ENCODE measurements around the gene RHOF.

RHOF gene

DNA sequence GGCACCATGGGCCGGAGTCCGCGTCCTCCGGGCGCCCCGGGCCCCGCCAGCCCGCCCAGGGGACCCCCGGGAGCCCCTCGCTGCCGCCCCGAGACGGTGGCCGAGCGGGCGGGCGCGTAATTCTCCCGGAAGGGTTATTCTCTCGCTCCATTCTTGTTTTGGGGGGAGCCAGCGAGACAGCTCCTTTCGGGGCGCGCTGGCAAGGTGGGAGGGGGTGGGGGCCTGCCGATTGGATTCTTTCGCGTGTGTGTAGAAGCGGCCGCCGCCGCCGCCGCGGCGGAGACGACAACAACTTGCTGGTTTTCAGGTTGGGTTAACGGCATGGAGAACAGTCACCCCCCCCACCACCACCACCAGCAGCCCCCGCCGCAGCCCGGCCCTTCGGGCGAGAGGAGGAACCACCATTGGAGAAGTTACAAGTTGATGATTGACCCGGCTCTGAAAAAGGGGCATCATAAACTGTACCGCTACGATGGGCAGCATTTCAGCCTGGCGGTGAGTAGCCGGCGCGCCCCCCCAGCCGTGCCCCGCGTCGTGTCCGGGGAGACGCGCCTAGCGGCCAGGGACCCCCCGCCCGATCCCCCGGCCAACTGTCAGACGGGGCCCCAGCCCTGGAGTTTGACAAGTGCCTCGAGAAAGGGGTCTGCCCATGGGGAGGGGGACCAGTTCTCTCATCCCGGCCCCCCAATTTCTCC is 11.1 kb upstream of the RHOF start:
- peak; percentile 61 for DNase-seq (ENCODE audit: low spot score)

DNA sequence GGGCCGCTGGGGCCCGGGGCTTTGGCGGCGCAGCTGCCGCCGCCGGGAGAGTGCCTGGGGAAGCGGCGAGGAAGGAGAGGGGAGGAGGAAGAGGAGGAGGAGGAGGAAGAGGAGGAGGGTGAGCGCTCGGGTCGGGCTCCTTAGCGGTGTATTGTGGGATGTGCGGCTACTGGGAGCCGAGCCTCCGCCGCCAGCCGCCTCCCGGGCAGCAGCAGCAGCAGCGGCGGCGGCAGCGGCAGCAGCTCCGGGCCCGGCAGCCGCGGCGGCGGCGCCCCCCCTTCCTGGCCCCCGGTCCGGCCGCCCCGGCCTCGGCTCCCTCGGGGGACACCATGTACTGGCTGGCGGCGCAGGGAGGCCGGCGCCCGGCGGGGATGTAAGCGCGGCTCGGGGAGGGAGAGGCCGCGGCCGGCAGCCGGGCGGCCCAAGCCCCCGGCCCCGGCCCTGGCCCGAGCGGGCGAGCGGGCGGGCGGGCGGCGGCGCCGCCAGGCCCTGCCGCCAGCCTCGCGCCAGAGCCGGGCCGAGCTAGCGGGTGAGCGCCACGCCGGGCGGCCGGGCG is 10.5 kb upstream of the RHOF start, which contains the start of gene SETD1B:
Gene SETD1B (plus strand): TSS at position 149 of the 556 bp plus-strand sequence. CDS start 729 bp downstream, outside the sequence.
- no peak for DNase-seq (ENCODE audit: low spot score)

DNA sequence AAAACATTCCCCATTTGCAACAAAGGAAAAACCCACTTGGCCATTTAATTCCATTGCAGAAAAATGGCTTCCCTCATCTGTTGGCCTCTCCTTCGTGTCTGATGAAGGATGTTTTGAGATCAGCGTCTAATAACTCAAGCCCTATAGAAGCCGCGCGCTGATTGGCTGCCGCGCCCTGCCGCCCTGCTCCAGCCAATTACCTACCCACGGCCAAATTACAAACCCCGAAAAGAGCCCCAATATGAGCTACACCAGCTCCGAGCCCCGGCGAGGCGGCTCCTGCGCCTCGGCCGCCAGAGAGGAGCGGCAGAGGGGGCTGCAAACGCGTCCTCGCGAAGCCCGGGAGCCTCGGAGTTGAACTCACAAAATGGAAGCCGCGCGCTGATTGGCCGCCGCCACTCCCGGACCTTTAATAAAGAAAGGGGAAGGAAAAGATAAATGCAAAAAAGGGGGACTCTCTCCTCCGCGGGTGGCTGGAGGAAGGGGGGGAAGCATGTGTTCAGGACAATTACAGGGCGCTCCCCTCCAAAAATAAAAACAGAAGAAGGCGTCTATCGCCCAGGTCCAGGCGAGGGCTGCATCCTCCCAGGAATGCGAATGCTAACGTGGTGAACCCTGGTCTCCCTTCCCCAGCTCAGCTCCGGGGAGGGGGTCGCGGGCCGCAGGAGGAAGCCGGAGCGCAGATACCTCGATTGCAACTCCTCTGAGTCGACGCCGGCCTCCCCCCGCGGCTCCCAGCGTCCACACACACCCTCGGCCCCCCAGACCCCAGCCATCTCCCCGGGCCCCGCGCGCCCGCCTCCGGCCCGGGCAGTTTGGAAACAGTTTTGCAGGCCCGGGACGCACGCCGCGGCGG is 9.6 kb upstream of the RHOF start:
- peak; percentile 94 for DNase-seq (ENCODE audit: low spot score)

DNA sequence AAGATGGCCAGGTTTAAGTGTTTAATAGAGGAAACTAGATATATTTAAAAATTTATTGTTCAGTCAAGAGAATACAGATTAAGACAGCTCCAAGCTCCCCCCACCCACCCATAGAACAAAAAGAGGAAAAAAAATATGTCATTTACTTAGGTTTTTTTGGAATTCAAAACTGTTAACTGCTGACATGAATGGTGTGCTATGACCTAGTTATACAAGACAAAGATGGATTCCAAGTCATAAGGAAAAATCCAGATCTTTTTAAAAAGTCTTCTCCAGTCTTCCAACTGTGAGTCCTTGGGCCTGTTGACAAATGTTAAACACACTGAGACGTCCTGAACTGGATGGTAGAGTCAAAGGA is 9.0 kb upstream of the RHOF start:
- no peak for DNase-seq (ENCODE audit: low spot score)

DNA sequence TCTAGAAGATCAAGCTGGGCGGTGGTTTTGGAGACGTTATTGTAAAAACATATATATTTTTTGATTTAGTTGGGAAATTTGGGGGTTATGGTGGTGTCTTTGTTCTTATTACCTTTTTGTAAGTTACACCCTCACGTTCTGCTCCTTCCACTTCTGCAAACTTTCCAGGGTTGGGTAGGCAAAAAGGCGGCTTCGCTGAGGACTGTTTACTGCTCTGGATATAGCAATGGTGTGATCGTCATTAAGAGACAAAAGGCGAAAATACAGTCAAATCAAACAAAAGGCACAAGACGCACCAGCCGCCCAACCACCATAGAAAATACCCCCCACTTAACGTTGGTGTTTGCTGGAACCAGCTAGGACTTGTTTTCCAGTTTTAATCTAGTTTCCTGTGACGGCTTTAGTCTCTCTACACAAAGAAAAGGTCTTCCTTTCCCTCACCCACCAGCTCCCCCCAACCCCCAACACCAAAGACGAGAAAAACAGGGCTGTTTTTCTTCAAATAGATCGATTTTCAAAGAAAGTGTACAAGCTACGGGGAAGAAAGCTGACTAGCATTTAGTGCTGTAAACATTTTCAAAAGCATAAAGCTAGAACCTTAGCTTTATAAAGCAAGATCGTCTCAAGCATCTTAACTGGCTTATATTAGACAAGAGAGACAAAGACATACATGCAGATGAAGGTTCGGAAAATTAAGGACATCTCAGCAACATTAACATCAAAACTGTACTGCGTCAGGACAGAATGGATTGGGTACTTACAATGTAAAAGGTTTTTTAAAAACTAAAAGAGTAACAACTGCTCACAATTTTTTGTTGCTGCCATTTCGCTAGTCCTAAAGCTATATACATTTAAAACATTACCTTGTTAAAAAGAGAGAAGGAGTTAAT is 8.4 kb upstream of the RHOF start:
- peak; percentile 86 for DNase-seq (ENCODE audit: low spot score)

DNA sequence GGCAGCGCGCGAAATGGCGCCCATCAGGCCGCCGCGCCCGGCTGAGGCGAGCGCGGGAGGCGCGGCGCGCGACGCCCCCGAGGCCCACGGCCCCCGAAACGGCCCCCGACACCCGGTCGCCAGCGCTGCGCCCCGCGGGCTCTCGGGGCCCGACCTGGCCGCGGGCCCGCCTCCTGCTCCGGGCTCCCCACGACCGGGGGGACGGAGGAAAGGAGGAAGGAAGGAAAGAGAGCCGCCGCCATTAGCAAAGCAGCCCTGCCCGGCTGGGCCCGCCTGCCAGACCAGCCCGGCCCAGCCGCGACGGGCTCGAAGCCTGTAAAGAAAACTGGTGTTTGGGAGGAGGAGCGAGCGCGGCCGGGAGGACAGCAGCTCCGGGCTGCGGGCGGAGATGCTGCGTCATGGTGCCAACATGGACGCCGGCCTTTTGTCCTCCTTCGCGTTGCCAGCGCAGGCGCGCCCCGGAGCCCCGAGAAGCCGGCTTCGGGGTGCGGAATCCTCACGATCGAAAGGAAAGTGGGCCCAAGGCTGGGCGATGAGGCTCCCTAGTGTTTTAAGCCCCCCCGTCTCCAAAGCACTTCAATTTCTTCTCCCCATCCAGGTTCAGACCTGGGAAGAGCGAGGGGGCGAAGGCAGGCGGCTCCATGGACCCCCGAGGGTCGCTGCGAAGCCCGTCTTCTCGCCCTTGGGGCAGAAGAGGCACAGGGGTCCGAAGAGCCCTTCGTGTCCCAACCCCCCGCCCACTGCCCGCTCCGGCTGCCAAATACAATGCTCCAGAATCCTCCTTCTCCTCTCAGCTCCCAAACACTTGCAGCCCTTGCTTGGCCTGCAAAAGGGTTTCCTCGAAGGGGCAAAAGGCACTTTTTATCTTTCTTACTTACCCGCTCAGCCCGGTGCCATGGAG is 7.5 kb upstream of the RHOF start:
- DNase-seq (ENCODE audit: low spot score) = peak; percentile 70

DNA sequence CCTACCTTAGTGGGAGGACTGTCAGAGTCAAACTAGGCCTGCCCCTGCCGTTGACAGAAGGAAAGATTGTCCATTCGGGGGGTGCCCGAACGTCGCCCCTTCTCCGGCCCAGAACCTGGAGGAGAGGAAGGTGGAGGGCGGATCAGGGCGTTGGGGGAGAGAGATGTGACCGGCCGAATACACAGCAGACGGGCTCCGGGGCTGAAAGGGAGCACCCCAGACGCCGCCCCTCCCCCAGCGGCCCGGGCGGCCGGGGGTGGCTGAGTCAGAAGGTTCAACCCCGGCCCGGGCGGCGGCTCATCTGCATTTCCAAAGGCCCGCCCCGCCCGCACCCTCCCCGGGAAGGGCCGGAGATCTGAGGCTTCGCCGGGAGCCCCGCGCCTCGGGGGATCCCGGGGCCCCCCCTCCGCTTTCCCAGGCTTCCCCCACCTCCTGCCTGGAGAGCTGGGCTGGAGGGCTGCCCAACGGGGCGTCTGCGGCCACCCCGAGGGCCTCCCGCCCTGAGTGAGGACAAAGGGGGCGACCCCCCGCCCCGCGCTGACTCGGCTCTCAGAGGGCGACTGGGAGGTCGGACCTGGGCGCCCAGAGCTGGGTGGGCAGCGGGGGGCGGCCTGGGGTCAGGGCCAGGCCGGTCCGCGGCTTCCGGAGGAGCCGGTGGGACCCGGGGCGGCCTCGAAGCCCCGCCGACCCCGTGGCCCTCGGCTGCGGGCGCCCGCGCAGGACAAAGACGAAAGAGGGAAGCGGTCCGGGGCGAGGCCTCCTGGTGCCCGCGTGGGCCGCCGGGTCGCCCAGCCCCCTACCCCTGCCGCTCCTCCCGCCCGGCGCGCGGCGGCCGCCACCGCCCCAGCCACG is 6.6 kb upstream of the RHOF start:
- DNase-seq (ENCODE audit: low spot score) = peak; percentile 83

DNA sequence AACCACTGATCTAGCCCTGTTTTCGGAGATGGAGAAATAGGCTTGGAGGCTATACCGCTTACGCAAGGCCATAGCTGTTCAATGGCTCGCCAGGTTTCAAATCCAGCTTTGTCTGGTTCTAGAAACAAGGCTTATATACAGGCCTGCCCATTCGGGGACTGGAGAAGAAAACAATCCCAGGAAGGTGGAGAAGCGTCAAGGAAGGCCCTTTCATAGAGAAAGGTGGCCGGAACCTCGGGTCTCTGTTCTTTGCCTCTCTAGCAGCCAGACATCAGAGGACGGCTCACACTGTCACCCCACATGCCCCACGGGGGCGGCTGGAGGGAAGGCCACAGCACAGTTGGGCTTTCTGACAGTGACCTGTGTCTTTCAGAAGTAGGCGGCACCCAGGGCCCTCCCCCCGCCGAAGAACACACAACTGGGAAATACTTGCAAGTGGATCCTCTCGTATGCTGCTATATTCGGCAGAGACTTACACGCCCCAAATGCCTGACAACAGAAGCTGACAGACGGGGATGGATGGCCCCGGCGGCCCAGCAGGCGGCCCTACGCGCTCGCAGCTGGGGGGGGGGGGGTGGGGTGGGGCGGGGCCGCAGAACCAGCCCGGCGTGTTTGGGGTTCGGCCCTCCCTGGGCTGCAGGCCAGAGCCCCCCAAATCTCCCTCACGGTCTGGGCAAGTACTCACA is 5.8 kb upstream of the RHOF start:
- peak; percentile 65 for DNase-seq (ENCODE audit: low spot score)

DNA sequence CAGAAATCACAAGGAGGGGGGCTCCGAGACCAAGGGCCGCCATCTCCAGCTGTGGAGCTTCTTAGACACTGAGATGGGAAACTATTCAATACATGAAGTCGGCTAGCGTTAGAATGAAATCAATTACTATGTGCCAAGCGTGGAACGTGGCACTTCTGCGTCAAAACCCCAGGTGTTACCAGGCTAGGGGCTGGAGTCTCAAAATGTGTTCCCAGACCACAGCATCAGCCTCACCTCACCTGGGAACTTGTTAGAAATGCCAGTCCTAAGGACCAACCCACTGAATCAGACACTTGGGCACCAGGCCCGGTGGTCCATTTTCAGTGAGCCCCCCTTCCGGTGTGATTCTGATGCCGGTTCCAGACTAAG is 5.3 kb upstream of the RHOF start:
- no peak for DNase-seq (ENCODE audit: low spot score)

DNA sequence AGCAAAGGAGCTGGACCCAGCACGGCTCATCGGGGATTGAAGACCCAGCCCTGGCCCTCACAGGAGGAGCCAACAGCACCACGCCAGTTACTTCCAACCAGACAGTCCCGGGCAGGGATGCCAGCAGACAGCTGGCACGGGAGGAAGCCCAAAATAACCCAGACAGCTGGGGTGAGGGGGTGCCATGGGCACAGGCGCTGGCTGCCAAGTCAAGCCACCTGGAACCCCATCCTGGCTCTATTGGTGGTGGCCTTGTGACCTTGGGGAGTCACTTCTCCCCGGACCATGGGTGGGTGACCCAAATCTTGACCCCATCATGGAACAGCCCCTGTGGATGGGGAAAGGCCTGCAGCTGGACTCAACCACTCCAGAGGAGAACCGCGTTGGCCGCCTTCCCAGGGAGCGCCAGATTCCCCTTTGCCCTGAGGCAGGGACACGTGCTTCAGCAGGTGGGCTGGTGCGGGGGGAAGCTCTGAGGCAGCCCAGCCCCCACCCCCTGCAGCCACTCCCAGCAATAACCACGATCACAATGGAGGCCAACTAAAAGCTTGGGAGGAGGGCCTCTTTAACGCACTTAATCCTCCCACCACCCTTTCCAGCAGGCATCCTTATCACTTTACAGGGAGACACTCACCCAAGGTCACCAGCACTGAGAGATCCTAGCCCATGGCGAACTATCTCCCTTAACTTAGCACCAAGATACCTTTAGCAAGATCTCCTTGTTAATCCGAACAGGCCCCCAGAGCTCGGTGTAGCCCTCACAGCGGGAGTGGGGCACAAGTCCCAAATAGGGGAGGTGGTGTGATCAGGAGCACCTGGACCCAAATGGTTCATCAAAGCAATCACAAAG is 4.7 kb upstream of the RHOF start:
- DNase-seq (ENCODE audit: low spot score) = no peak

DNA sequence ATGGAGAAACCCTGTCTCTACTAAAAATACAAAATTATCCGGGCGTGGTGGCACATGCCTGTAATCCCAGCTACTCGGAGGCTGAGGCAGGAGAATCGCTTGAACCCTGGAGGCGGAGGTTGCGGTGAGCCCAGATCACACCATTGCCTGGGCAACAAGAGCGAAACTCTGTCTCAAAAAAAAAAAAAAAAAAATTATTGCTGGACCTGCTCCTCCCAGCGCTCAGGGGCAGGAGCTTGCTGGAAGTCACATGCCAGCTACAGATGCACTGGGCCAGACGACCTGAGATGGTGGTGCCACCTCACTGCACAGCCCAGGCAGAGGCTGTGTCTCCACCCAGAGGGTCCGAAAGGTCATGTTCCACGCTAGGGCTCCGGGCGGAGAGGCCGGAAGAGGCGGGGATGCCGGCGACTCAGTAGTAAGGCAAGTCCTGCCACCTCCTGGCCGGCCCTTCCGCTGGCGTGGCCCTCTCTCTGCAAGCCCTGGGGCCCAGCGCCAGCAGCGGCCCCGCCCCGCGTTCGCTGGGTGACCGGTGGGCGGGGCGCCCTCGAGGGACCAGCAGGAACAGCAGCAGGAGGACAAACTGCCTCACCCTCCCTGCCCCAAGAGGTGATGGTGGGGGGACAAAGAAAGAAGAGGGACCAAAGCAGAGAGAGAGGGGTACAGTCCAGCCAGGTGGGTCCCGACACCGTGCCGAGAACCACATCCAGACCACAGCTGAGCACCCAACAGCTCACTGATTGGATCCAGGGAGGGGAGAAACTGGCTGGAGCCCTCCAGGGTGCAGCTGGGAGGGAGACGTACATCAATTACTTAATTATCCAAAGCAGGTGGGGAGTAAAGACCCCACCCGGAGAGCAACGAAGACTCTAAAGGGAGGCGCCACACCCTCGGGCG is 3.6 kb upstream of the RHOF start:
- no peak for DNase-seq (ENCODE audit: low spot score)

DNA sequence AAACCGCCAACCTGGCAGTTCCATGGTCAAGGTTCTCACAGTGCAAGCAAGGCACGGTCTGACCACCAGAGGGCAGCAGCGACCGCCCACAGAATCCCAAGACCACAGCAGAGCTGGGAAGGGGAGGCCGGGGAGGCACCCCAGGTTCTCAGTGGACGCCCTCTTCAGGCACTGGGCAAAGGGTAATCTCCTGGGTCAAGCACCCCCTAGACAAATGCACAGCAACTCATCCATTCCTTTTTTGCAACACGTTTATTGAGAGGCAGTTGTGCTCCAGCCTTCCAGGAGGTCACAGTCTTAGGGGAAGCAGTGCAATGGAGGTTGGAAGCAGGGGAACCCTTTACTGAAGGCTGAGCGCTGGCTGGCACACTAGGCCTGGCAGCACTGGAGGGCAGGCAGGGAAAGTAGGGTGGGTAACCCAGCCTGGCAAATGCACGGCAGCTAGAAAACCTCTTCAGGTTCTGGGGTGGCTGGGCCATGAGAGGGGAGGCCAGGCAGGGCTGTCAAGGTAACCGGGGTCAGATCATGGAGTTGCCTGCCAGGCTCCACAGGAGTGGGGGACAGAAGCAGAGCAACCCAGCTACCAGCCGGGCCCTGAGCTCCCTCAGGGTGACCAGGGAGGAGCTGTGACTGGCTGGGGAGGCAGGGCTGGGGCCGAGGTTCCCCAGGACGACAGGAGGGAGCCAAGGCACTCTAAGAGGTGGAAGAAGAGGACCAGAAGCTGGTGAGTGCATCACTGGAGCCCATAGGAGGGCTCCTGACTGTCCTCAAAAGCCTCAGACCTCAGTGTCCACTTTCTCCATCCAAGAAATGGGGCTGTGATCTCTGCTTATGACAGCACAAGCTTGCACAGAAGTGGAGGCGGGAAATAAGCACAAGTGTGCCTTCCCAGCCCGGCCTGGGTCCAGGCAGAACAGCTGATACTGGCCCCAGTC is 1.8 kb upstream of the RHOF start:
- peak; percentile 84 for DNase-seq (ENCODE audit: low spot score)

DNA sequence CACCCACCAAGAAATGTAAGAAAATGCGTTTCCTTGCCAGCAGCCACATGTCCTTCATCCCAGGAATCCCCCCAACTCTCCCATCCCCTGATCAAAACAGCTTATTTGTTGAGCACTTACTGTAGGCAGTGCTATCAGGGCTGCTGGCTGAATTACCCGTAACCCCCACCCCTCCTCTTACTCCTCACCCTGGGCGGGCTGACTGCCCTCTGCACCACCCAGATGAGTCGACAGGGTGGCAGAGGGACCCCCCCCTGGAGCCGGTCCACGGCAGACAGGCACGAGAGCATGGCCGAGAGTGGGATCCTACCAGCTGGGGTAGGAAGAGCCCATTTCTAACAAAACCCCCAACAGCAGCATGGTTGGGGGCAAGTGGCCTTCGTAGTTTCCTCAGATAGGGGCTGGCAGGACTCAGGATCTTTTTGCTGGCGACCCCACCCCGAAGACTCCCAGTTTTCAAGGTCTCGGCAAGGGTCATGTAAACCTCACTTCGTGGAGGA is 1.1 kb upstream of the RHOF start:
- DNase-seq (ENCODE audit: low spot score) = no peak

DNA sequence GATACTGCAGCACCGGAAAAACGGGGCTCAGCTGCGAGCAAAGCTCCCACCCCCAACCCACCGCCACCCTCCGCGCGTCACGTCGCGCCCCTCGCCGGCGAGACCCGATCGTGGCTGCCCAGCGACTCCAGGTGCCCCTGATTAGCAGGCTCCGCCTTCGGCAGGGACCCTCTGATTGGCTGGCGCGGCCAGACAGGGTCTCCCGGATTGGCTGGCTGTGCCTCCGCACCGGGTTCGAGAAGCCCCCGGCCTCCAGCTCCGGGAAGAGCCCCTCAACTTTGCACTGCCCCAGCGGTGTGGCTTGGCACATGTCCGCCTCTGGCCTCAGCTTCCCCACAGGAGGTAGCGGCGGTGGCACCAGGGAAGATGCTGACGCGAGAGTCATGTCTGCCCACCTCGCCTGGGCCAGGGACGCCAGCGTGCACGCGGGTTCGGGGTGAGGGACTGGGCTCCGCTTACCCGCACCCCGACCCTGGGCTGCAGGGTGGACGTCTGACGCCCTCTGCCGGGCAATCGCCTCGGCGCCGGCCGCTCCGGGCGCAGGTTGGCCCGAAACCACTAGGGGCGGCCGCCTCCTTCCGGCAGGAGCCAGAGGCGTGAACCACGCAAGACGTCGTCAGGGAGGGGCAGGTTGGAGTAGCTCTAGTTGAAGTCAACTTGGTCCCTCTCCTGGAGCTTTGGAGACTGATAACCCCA is 498 bp upstream of the RHOF start:
- DNase-seq (ENCODE audit: low spot score) = peak; percentile 96

DNA sequence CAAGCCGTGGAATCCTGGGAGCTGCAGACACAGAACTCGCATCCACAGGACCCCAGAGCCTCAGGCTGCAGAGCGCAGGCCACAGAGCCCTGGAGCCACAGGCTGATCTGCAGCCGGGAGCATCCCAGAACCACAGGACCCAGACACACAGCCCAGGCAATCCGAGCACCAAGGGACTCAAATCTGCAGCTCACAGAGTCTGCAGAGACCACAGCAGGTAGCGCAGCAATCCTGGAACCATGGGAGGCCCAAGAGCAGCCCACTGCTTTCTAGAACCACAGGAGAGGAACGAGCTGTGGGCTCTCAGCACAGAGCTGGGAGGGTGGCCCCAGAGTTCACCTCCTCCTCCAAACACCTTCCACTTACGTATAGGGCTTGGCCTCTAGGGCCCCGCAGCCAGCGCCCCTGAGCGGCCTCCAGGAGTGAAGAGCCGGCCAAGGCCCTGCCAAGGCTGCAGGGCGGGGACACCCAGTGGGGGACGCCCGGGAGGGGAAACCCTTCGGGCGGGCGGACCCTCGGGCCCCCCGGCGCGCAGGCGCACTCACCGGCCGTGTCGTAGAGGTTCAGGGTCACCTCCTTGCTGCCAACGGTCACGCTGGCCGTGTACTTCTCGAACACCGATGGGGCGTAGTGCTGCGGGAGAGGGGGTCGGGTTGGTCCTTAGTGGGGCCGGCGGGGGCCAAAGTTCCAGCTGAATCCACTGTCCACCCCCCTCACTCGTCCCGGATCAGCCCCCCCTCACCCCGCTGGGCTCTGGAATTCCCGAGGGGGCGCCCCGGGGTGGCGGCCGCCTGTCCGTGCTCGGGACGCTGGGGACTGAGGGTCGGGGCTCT is 665 bp downstream of the RHOF start:
- DNase-seq (ENCODE audit: low spot score) = no peak

Measured in CD4-positive, alpha-beta T cell treated with Interleukin-15 for 4 hours (primary cell).